HG03135 (cell line): ENCODE data around the gene KIAA0040.
"Not testable (repeated sequence)": the region's sequence is repeated elsewhere in the genome, so short reads cannot be mapped to it uniquely, and the experiment has no call there.

Source experiments
- ATAC-seq: cut with Tn5 transposase; IDR thresholded peaks from one replicate; pipeline ENCODE4 v1.9.1; 2021; ENCODE audit warnings: mild to moderate bottlenecking, moderate library complexity; ENCODE audit not compliant: unreplicated experiment

The KIAA0040 gene

GRCh38 chr1:175108331-175108820 is 84.2 kb downstream of the KIAA0040 start:
- ATAC-seq: not testable (repeated sequence)
